Spinal cord (tissue), 10 donors: ENCODE results near the gene CDKAL1. TPM values are rescaled to one million over a fixed set of nuclear protein-coding genes. Genes with fewer than 3 reads are reported as not detected.
"Not testable (repeated sequence)": the region's sequence is repeated elsewhere in the genome, so short reads cannot be mapped to it uniquely, and the experiment has no call there.

ENCODE experiments used
- DNase-seq, 6 donors: peaks; one replicate each; pipeline versions ENCODE4 v3.0.0 to v3.0.0-alpha.2; 2013 to 2015; ENCODE audit warnings: low spot score in 6 of 6, low read depth in 4 of 6
- H3K27ac ChIP-seq: one replicate; pipeline ENCODE4 v1.5.1; 2013; ENCODE audit warnings: low read depth, low read length, control low read depth
- H3K27me3 ChIP-seq: one replicate; pipeline ENCODE4 v1.6.1; 2013; ENCODE audit warnings: low read length; ENCODE audit not compliant: control insufficient read depth, insufficient read depth
- H3K36me3 ChIP-seq: one replicate; pipeline ENCODE4 v1.6.1; 2013; ENCODE audit warnings: low read length; ENCODE audit not compliant: control insufficient read depth, insufficient read depth
- H3K4me1 ChIP-seq: one replicate; pipeline ENCODE4 v1.6.1; 2013; ENCODE audit warnings: low read length; ENCODE audit not compliant: control insufficient read depth, insufficient read depth
- H3K4me3 ChIP-seq: one replicate; pipeline ENCODE4 v1.5.1; 2013; ENCODE audit warnings: low read depth, low read length, control low read depth
- H3K9me3 ChIP-seq: one replicate; pipeline ENCODE4 v1.6.1; 2013; ENCODE audit warnings: low read length; ENCODE audit not compliant: control insufficient read depth, insufficient read depth
- WGBS: methylation state at CpG from one replicate; pipeline ENCODE4 v1.1.5; 2013; ENCODE audit warnings: missing lambda C conversion rate; ENCODE audit not compliant: insufficient coverage; 5-methylcytosine and 5-hydroxymethylcytosine counted together
- polyA plus RNA-seq, 2 donors: library from polyadenylated mRNA; unstranded; fragments of 120-200 nt; gene quantifications; one replicate each; pipeline ENCODE4 v1.2.1, GENCODE V29; 2013; ENCODE audit not compliant: insufficient read length in 2 of 2
- total RNA-seq, 2 donors: library from RNA; depleted of rRNA in 1 of 2; stranded (reverse); fragments of 120-200 nt in 1 of 2; fragments of >200 nt in 1 of 2; gene quantifications; one replicate each; pipeline versions ENCODE4 v1.2.3 to v1.2.4, GENCODE V29; 2013 to 2014
- donor health status: healthy.

Gene CDKAL1
- total and polyA plus RNA-seq, 4 donors: 15.1 to 34.2 (median 22.0) TPM

DNA sequence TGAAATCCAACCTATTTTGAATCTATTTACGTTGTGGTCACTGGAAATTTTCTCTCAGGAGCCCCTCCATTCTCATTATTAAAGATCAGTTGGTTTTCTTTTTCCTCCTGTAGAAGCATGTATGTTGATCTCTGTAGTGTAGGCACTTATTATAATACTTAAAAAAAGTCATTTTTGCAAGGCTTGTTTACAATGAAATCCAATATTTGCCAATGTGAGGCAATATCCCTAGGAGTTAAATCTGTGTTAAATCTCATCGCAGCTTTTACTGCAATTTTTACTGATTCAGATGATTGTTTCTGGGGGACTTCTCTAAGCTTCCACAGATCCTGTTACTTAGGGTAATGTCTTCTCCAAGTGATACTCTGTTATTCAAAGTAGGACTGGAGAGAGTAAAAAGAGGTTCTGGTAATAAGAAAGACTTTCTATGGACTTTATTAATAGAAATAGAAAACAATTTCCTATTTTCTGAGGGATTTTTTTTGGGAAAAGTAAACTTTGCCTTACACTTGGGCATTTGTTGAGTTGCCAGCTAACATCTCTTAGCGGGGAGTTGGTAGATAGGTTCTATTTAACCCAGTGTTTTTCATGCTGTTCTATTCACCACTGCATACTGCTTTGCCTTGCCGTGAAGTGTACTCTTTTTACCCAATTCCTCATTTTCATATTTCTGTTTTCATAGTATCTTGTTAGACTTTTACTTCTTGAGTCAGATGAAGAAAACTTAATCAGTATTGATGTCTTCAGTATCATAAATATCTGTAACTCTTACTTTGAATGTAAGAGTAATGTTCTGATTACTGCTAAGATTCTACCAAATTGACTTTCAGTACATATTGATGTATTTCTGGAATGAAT, 48.6 kb downstream of the CDKAL1 start:
- Histone ChIP-seq H3K4me3 (no peak overlapping the region), H3K27ac (no peak overlapping the region), H3K27me3 (no peaks in the 10 kb centered on the region), H3K4me1 (no peaks in the 10 kb centered on the region), H3K36me3 (peaks cover 2% of the 10 kb centered on the region), H3K9me3 (no peaks in the 10 kb centered on the region)
- WGBS: no CpG with 5 or more reads among the region's 4 CpGs
- DNase-seq: no peak

- 45% methylated on average over 2 of the region's 3 CpGs for WGBS
- H3K27ac ChIP-seq: no peak overlapping the region
- H3K4me1 ChIP-seq: no peaks in the 10 kb centered on the region
- no peak for DNase-seq
- H3K4me3 ChIP-seq: no peak overlapping the region
- peaks cover 2% of the 10 kb centered on the region for H3K36me3 ChIP-seq
- no peaks in the 10 kb centered on the region for H3K9me3 ChIP-seq
- H3K27me3 ChIP-seq: no peaks in the 10 kb centered on the region
Observed at GRCh38 chr6:20583444-20583800, 49.2 kb downstream of the CDKAL1 start.

- WGBS: 88% methylated on average over 1 of the region's 2 CpGs
- no peak overlapping the region for H3K4me3 ChIP-seq
- H3K36me3 ChIP-seq: no peaks in the 10 kb centered on the region
- DNase-seq: no peak
- no peaks in the 10 kb centered on the region for H3K4me1 ChIP-seq
- H3K9me3 ChIP-seq: no peaks in the 10 kb centered on the region
- H3K27ac ChIP-seq: no peak overlapping the region
- H3K27me3 ChIP-seq: no peaks in the 10 kb centered on the region
Observed at GRCh38 chr6:20584100-20584731, 50.0 kb downstream of the CDKAL1 start.

- Histone ChIP-seq H3K36me3 (no peaks in the 10 kb centered on the region), H3K4me3 (no peak overlapping the region), H3K9me3 (no peaks in the 10 kb centered on the region), H3K4me1 (no peaks in the 10 kb centered on the region), H3K27me3 (no peaks in the 10 kb centered on the region), H3K27ac (no peak overlapping the region)
- no CpG with 5 or more reads among the region's 5 CpGs for WGBS
- DNase-seq: no peak
Observed at GRCh38 chr6:20589266-20589665, 55.0 kb downstream of the CDKAL1 start.

- H3K4me1 ChIP-seq, H3K36me3 ChIP-seq, H3K27ac ChIP-seq, H3K27me3 ChIP-seq, H3K4me3 ChIP-seq, H3K9me3 ChIP-seq, DNase-seq: not testable (repeated sequence)
- WGBS: no CpG with 5 or more reads among the region's 3 CpGs
Observed at GRCh38 chr6:20590476-20590875, 56.2 kb downstream of the CDKAL1 start.

GRCh38 chr6:20594299-20594853, 60.1 kb downstream of the CDKAL1 start:
- DNase-seq, H3K4me1 ChIP-seq, H3K4me3 ChIP-seq, H3K27ac ChIP-seq, H3K36me3 ChIP-seq, H3K9me3 ChIP-seq, H3K27me3 ChIP-seq: not testable (repeated sequence)
- 91% methylated on average over 4 of the region's 7 CpGs for WGBS

DNA sequence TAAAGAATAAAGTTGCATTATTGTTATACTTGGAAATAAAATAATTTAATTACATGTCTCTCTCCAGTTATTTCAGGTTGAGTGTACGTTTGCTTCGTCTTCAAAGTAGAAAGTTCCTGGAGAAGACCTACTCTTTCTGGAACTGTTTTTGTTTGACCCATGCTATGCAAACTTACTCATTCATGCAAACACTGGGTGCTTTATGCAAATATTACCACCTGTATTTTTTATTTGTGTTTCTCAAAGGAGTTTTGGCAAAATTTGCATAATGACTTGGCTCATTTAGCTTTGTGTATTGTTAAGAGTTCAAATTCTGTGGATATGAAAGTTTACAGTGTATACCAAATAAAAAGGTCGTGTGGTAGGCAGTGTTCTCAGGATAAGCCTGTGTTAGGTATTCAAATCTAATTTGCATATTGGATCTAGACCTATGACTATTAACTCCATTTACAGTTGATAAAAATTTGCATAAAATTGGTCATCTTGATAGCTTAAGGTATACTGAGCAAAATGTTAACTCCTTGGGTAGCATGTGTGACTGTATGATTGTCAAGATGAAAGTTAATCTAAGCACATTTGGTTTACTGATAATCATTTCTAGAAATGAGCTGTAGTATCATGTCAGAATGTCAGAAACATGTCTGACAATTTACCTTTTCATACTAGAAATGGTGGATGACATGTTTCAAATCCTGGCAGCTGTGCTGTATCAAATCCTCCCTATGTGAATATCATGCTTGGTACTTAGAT, 65.2 kb downstream of the CDKAL1 start:
- Histone ChIP-seq H3K27ac (no peak overlapping the region), H3K4me3 (no peak overlapping the region), H3K4me1 (no peaks in the 10 kb centered on the region), H3K36me3 (peaks cover 3% of the 10 kb centered on the region), H3K9me3 (no peaks in the 10 kb centered on the region), H3K27me3 (no peaks in the 10 kb centered on the region)
- no peak for DNase-seq
- WGBS: no CpG with 5 or more reads among the region's 3 CpGs

- no peaks in the 10 kb centered on the region for H3K4me1 ChIP-seq
- no peak overlapping the region for H3K4me3 ChIP-seq
- DNase-seq: no peak
- 75% methylated on average over 1 of the region's 3 CpGs for WGBS
- H3K27ac ChIP-seq: no peak overlapping the region
- peaks cover 3% of the 10 kb centered on the region for H3K36me3 ChIP-seq
- H3K9me3 ChIP-seq: no peaks in the 10 kb centered on the region
- H3K27me3 ChIP-seq: no peaks in the 10 kb centered on the region
Observed at GRCh38 chr6:20600831-20601230, 66.6 kb downstream of the CDKAL1 start.

GRCh38 chr6:20604159-20604558, 69.9 kb downstream of the CDKAL1 start:
- no peak overlapping the region for H3K4me3 ChIP-seq
- no peaks in the 10 kb centered on the region for H3K36me3 ChIP-seq
- no peak overlapping the region for H3K27ac ChIP-seq
- DNase-seq: peak in 1 of 6 donors; percentile 23
- H3K4me1 ChIP-seq: no peaks in the 10 kb centered on the region
- H3K27me3 ChIP-seq: no peaks in the 10 kb centered on the region
- no peaks in the 10 kb centered on the region for H3K9me3 ChIP-seq
